HS-5 (cell line): ENCODE data around the gene MTX3.

Source experiments
- DNase-seq: peaks from one replicate; pipeline ENCODE4 v3.0.0-alpha.2; 2012; ENCODE audit warnings: low read depth

MTX3 gene

DNA sequence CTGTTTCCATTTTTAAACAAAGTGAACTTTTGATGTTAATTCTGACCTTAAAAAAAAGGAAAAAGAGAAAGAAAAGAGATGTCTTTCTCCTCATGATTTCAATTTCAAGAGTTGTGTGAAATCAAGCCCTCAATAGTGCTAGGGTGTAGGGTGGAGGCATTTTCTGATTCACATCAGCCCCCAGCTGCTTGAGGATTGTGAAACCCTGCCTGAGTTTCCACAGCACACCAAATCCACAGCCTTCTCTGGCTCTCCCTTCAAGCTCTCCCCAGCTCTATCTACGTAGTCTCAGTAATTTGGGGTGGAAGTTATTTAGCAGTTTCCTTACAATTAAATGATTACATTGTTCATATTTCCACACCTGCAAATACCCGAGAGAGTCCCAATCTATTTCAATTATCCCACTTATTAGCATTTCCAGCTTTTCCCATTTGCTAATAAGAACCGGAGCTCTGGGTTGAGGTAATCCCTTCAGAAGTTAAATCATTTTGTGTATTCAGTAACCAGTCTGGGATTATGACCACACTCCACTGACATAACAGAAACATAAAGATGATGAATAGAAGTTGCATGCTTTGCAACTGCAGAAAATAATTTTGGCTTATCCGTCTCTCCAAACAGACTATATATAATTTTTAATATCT is 54.9 kb downstream of the MTX3 start:
- DNase-seq: no peak

- DNase-seq: no peak
These were observed 56.4 kb downstream of the MTX3 start for GRCh38 chr5:79934681-79935080.

DNA sequence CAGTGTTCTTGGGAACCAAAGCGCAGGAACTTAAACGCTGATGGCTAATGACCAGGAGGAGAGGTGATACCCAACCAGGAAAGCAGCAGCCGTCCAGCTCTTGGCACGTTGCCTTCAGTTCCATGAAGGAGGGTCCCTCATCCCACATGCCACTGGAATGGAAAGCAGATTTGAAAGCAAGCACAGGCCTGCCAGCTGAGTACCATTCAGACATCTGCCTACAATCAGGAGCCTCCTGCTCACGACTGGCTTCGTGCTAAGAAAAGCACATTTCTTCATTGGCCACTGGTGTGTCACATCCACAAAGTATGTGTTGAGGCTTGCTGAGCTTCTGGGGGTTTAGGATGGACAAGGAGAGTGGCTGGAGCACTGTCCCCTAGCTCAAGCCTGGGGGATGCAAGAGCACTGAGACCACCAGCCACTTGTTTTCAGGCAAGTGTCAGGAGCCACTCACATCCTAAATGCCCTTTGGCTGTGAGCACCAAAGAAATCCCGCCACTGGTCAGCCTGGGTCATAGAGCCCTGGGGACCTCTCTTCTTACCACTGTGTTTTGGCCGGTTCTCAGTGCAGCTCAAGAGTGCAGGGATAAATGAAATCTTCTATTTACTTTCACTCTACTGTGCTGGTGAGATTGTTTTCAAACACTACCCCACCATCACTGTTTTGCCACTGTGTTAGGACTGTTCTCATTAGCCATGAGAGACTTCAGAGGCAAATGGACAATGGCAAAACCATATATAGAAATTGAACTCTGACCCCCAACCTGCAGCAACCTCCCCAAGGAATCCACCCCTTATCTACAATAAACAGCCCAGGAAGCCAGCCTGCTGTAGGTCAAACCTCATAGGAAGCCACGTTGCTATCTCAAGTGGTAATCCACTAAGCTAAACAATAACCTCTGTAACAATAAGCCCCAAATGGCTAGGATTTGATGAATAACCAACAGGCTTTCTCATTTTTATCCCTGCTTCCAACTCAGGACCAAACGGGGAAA is 58.3 kb downstream of the MTX3 start:
- no peak for DNase-seq

DNA sequence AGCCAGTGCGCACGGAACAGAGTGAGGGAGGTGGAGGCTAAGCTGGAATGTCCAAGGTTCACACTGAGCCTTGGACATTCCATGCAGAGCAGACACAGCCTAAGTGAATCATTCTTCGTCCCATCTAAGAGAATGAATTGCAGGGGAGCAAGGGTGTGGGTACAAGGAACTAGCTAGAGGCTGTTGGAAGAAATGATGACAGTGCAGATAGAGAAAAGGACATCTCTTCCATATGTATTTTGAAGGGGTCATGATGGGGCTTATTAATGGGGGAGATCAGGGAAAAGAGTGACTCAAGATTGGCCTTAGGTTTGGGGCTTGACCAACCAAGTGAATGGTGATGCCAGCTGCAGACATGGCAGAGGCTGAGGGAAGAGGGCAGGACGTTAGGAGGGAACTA is 59.2 kb downstream of the MTX3 start:
- no peak for DNase-seq

- DNase-seq: no peak
These were observed 59.7 kb downstream of the MTX3 start for GRCh38 chr5:79931409-79931808.

- no peak for DNase-seq
These were observed 62.0 kb downstream of the MTX3 start for GRCh38 chr5:79929095-79929494.
